GM12873 (cell line): Measurements from ENCODE around the gene SLC12A3.

ENCODE experiments used
- CTCF ChIP-seq: IDR thresholded peaks from 2 replicates; pipeline ENCODE4 v1.5.1; 2012; ENCODE audit warnings: low read depth, mild to moderate bottlenecking, moderate library complexity, low read length, control low read depth; ENCODE audit not compliant: insufficient read depth; ENCODE audit errors: missing control alignments

SLC12A3 gene

GRCh38 chr16:56950881-56951771 lies 86.1 kb downstream of the SLC12A3 start:
- peak; percentile 81 for TF ChIP-seq CTCF

GRCh38 chr16:56953006-56953405 lies 88.0 kb downstream of the SLC12A3 start:
- TF ChIP-seq CTCF = no peak

GRCh38 chr16:56956076-56956475 lies 91.1 kb downstream of the SLC12A3 start:
- TF ChIP-seq CTCF = no peak

- TF ChIP-seq CTCF = peak; percentile 35
Measured at GRCh38 chr16:56956756-56957155, 91.7 kb downstream of the SLC12A3 start.

GRCh38 chr16:56960681-56961281 lies 95.8 kb downstream of the SLC12A3 start:
- no peak for TF ChIP-seq CTCF

- no peak for TF ChIP-seq CTCF
Measured at GRCh38 chr16:56961386-56961785, 96.4 kb downstream of the SLC12A3 start.

GRCh38 chr16:56961851-56962281 lies 96.9 kb downstream of the SLC12A3 start, which contains the start of gene CETP:
Gene CETP, plus strand, starts transcription at chr16:56961950. Its CDS starts 30 bp downstream, at chr16:56961980.
- no peak for TF ChIP-seq CTCF
